ENCODE measurements around the gene COL19A1.

COL19A1 gene

DNA sequence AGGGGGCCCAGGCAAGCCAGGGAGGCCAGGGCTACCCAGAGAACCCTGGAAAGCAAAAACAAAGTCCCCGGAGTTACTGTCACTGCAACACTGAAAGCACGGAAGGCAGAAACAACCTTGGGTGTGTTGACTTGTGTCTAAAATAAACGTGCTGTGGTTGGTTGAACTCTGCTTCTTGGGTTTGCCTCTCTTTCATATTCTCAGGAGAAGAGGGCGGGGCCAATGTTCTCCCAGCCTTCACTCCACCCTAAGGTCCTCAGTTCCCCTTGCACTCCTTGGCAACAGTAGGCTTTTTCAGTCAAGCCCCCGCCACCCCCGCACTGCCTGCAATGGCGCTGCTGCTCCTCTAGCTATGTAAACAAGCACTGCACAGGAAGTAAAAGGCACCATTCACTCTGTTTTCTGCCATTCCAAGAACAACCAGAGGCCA, 375.6 kb downstream of the COL19A1 start:
- no peak for DNase-seq

GRCh38 chr6:70246118-70246517, 379.8 kb downstream of the COL19A1 start:
- DNase-seq: no peak

- no peak for DNase-seq
These were observed 386.2 kb downstream of the COL19A1 start for GRCh38 chr6:70252604-70253003.

DNA sequence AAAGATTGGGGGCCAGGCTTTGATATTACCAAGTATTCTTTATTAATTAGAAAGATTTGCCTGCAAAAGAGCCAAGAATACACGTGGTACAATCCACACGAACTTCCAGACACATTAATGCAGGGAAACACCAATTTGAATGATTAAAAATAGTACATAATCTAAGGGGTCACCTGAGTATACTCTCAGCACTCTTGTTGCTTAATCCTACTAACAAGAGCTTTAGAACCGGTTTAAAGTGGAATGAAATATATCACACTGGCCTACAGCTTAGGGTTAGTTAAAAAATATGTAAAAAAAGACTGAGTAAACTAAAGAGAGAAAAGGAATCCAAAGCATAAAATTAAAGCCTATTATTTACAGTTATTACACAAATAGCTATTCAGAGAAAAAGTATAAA, 387.6 kb downstream of the COL19A1 start:
- no peak for DNase-seq

GRCh38 chr6:70254784-70255183, 388.4 kb downstream of the COL19A1 start:
- DNase-seq: no peak

DNA sequence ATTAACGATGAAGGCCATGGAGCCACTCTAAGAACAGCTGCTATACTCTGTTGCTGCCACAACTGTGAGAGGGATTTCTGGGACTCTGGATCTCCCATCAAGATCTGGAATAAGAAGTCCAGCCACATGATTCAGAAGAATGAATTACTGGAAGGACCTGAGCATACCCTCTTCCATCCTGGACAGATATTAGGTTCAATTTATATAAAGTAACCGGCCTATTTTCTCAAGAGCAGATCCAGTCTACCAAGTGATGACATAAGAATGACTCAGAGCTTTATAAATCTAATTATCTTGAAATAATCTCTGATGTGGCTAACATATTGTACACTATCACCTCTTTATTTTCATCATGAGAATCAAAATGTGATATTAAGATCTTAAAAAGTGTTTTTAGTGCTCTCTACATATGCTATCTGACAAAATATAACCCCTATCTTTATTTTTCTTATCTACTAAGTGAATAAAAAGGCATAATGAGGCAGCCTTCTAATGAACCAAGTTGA, 391.5 kb downstream of the COL19A1 start:
- DNase-seq: no peak

- DNase-seq: no peak
These were observed 392.1 kb downstream of the COL19A1 start for GRCh38 chr6:70258483-70258882.
